GM19238 (cell line): ENCODE data around the gene DNM1L.
"Not testable (repeated sequence)": the region's sequence is repeated elsewhere in the genome, so short reads cannot be mapped to it uniquely, and the experiment has no call there.

Source experiments
- DNase-seq: peaks from one replicate; pipeline ENCODE4 v3.0.0; 2011; ENCODE audit warnings: low spot score; ENCODE audit not compliant: insufficient read length

Gene DNM1L

GRCh38 chr12:32695787-32696186, 16.7 kb downstream of the DNM1L start:
- DNase-seq = no peak

GRCh38 chr12:32697445-32697844, 18.3 kb downstream of the DNM1L start:
- no peak for DNase-seq

GRCh38 chr12:32698285-32698684, 19.2 kb downstream of the DNM1L start:
- no peak for DNase-seq

GRCh38 chr12:32699437-32699836, 20.3 kb downstream of the DNM1L start:
- DNase-seq = not testable (repeated sequence)

- DNase-seq = no peak
Observed at GRCh38 chr12:32702473-32702872, 23.4 kb downstream of the DNM1L start.

- no peak for DNase-seq
Observed at GRCh38 chr12:32702946-32703345, 23.8 kb downstream of the DNM1L start.

- DNase-seq = no peak
Observed at GRCh38 chr12:32705783-32706182, 26.7 kb downstream of the DNM1L start.

GRCh38 chr12:32706335-32707024, 27.4 kb downstream of the DNM1L start:
- no peak for DNase-seq

- DNase-seq = no peak
Observed at GRCh38 chr12:32708926-32709325, 29.8 kb downstream of the DNM1L start.

GRCh38 chr12:32714772-32715171, 35.7 kb downstream of the DNM1L start:
- no peak for DNase-seq

- DNase-seq = no peak
Observed at GRCh38 chr12:32718926-32719325, 39.8 kb downstream of the DNM1L start.

- not testable (repeated sequence) for DNase-seq
Observed at GRCh38 chr12:32725308-32725707, 46.2 kb downstream of the DNM1L start.

GRCh38 chr12:32726286-32726685, 47.2 kb downstream of the DNM1L start:
- no peak for DNase-seq

GRCh38 chr12:32727237-32727636, 48.1 kb downstream of the DNM1L start:
- no peak for DNase-seq

GRCh38 chr12:32734952-32735351, 55.9 kb downstream of the DNM1L start:
- DNase-seq = no peak

- DNase-seq = no peak
Observed at GRCh38 chr12:32736445-32736844, 57.3 kb downstream of the DNM1L start.

- DNase-seq = no peak
Observed at GRCh38 chr12:32737715-32738114, 58.6 kb downstream of the DNM1L start.

- DNase-seq = no peak
Observed at GRCh38 chr12:32739279-32739678, 60.2 kb downstream of the DNM1L start.

GRCh38 chr12:32742133-32742532, 63.0 kb downstream of the DNM1L start:
- no peak for DNase-seq

GRCh38 chr12:32743264-32743663, 64.2 kb downstream of the DNM1L start:
- no peak for DNase-seq

GRCh38 chr12:32753605-32754004, 74.5 kb downstream of the DNM1L start:
- no peak for DNase-seq

GRCh38 chr12:32754111-32754510, 75.0 kb downstream of the DNM1L start:
- no peak for DNase-seq

GRCh38 chr12:32755051-32755653, 76.1 kb downstream of the DNM1L start:
- peak; percentile 27 for DNase-seq
